NCI-H2196 (cell line): ENCODE measurements around the gene PRKCE.

Source experiments
- DNase-seq: peaks from one replicate; lab custom pipeline; 2025; ENCODE audit not compliant: unreplicated experiment; lab: John Stamatoyannopoulos, UW

PRKCE gene

GRCh38 chr2:46091004-46091403 is 439.5 kb downstream of the PRKCE start:
- DNase-seq: no peak

- no peak for DNase-seq
Measured at GRCh38 chr2:46091961-46092667, 440.6 kb downstream of the PRKCE start.

- no peak for DNase-seq
Measured at GRCh38 chr2:46094689-46095088, 443.2 kb downstream of the PRKCE start.

- DNase-seq: no peak
Measured at GRCh38 chr2:46095830-46096229, 444.4 kb downstream of the PRKCE start.

GRCh38 chr2:46096260-46096659 is 444.8 kb downstream of the PRKCE start:
- DNase-seq: no peak

- peak; percentile 45 for DNase-seq
Measured at GRCh38 chr2:46097714-46098480, 446.4 kb downstream of the PRKCE start.

GRCh38 chr2:46098621-46099062 is 447.2 kb downstream of the PRKCE start:
- no peak for DNase-seq

GRCh38 chr2:46101557-46102220 is 450.2 kb downstream of the PRKCE start:
- no peak for DNase-seq

- no peak for DNase-seq
Measured at GRCh38 chr2:46106690-46107089, 455.2 kb downstream of the PRKCE start.

- DNase-seq: no peak
Measured at GRCh38 chr2:46114996-46115395, 463.5 kb downstream of the PRKCE start.

GRCh38 chr2:46116150-46116549 is 464.7 kb downstream of the PRKCE start:
- DNase-seq: no peak

GRCh38 chr2:46116553-46116991 is 465.1 kb downstream of the PRKCE start:
- no peak for DNase-seq

GRCh38 chr2:46117379-46117778 is 465.9 kb downstream of the PRKCE start:
- DNase-seq: no peak

GRCh38 chr2:46117994-46118393 is 466.5 kb downstream of the PRKCE start:
- DNase-seq: no peak

- no peak for DNase-seq
Measured at GRCh38 chr2:46118656-46119371, 467.3 kb downstream of the PRKCE start.

- DNase-seq: no peak
Measured at GRCh38 chr2:46119453-46119852, 468.0 kb downstream of the PRKCE start.

- DNase-seq: no peak
Measured at GRCh38 chr2:46120792-46121555, 469.5 kb downstream of the PRKCE start.

- no peak for DNase-seq
Measured at GRCh38 chr2:46122318-46122976, 471.0 kb downstream of the PRKCE start.

- DNase-seq: no peak
Measured at GRCh38 chr2:46123013-46123412, 471.5 kb downstream of the PRKCE start.

GRCh38 chr2:46125798-46126197 is 474.3 kb downstream of the PRKCE start:
- no peak for DNase-seq
